ENCODE measurements around the gene EHD1. TPM values are rescaled to one million over a fixed set of nuclear protein-coding genes. Genes with fewer than 3 reads are reported as not detected.
A peak's percentile ranks its signal among the peaks of the same experiment; 100 is the strongest.

Gene EHD1
- total and polyA plus RNA-seq, 2 of the 4 experiments (the other 2 are of a cell fraction), result 107 to 209 TPM

GRCh38 chr11:64894812-64895452, 16.5 kb upstream of the EHD1 start:
- H3K27me3 ChIP-seq (ENCODE audit: control insufficient read depth, insufficient read depth, low read length), result no peaks in the 10 kb centered on the region
- H3K23ac ChIP-seq (ENCODE audit: low read depth, low read length), result no peak overlapping the region
- no peak overlapping the region for H3K27ac ChIP-seq (ENCODE audit: insufficient read depth, low read length)
- H3K4ac ChIP-seq (ENCODE audit: low read depth, low read length), result no peak overlapping the region
- in situ Hi-C loops (cut with MboI; ENCODE audit: low sequenced_read_pairs) (loop anchor here (5.0 kb wide), 1 partner anchor 48 kb away; no protein-coding TSS in a partner anchor), dilution Hi-C loops (cut with HindIII; ENCODE audit: low sequenced_read_pairs, unreplicated experiment) (no loop called here), intact Hi-C loops (cut with micrococcal nuclease) (loop anchor here (1.0 kb wide), 1 partner anchor 48 kb away; no protein-coding TSS in a partner anchor)
- H3K9me1 ChIP-seq (ENCODE audit: insufficient read depth, low read length), result no peaks in the 10 kb centered on the region
- peaks cover 4% of the 10 kb centered on the region; the same call in 1 of the 2 replicates for H4K20me1 ChIP-seq (ENCODE audit: insufficient read depth, low read length)
- no peak overlapping the region for H3K4me2 ChIP-seq (ENCODE audit: low read depth, low read length)
- no peak overlapping the region for H4K5ac ChIP-seq (ENCODE audit: low read depth, low read length)
- H4K8ac ChIP-seq (ENCODE audit: low read depth in 2 of 2, low read length in 2 of 2), result no peak overlapping the region
- H2BK20ac ChIP-seq (ENCODE audit: low read depth, low read length), result no peak overlapping the region
- no peak overlapping the region for H4K91ac ChIP-seq (ENCODE audit: insufficient read depth, low read depth, low read length)
- H3K14ac ChIP-seq (replicated peaks; ENCODE audit: low read depth, low read length), result no peak overlapping the region
- no peak overlapping the region for H3K4me3 ChIP-seq (ENCODE audit: insufficient read depth, low read depth, low read length)
- no peak overlapping the region for H2AK5ac ChIP-seq (ENCODE audit: low read depth, low read length)
- TF ChIP-seq, protein P1, sequence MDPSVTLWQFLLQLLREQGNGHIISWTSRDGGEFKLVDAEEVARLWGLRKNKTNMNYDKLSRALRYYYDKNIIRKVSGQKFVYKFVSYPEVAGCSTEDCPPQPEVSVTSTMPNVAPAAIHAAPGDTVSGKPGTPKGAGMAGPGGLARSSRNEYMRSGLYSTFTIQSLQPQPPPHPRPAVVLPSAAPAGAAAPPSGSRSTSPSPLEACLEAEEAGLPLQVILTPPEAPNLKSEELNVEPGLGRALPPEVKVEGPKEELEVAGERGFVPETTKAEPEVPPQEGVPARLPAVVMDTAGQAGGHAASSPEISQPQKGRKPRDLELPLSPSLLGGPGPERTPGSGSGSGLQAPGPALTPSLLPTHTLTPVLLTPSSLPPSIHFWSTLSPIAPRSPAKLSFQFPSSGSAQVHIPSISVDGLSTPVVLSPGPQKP (IDR thresholded peaks at IDR 0.05; ENCODE audit: borderline replicate concordance, low read depth, low read length), result no peak
- TF ChIP-seq MAFK (IDR thresholded peaks at IDR 0.05; ENCODE audit: low read depth, low read length), result no peak
- TF ChIP-seq POLR2A (IDR thresholded peaks at IDR 0.05; ENCODE audit: low read depth, low read length), result no peak
- no peak for TF ChIP-seq CHD1 (IDR thresholded peaks at IDR 0.05; ENCODE audit: low read depth, low read length)
- H3K36me3 ChIP-seq (ENCODE audit: control insufficient read depth, insufficient read depth, low read length), result peaks cover 27% of the 10 kb centered on the region; the same call in 1 of the 2 replicates
- ChIA-PET CTCF (interaction anchor here (1.1 to 2.2 kb wide), 2 partner anchors 31 to 47 kb away, joined by 3 to 14 read pairs; no protein-coding TSS in a partner anchor), POLR2A (ENCODE audit: unreplicated experiment) (no interaction called here)
- no peak overlapping the region for H2BK5ac ChIP-seq (ENCODE audit: low read depth, low read length, poor library complexity, severe bottlenecking)
- DNase-seq (no peak), ATAC-seq (ENCODE audit: low read depth) (no peak)
- H3K18ac ChIP-seq (ENCODE audit: low read depth, low read length), result no peak overlapping the region
- H2BK120ac ChIP-seq (ENCODE audit: low read depth, low read length), result no peak overlapping the region
- peak overlapping the region; percentile 70 for H2AK9ac ChIP-seq (replicated peaks; ENCODE audit: low read depth, low read length, poor library complexity)
- no peak overlapping the region for H3K56ac ChIP-seq (ENCODE audit: extremely low read depth, insufficient read depth, low read length)
- no peak overlapping the region for H3K9ac ChIP-seq (ENCODE audit: low read depth, low read length)
- no TSS peak for BruUV-seq (replicated peaks)
- peak overlapping the region; percentile 51 for H2AFZ ChIP-seq (replicated peaks; ENCODE audit: low read length, poor library complexity)
- no peaks in the 10 kb centered on the region for H3K4me1 ChIP-seq (ENCODE audit: control insufficient read depth, insufficient read depth, low read length)
- H2BK15ac ChIP-seq (ENCODE audit: low read depth, low read length), result no peak overlapping the region
- WGBS, 2 experiments (ENCODE audit: extremely low coverage in 2 of 2, insufficient read length in 1 of 2), result 83% methylated on average over 21 of the region's 39 CpGs; no CpG with 5 or more reads in 1 of the 2 experiments
- no peaks in the 10 kb centered on the region for H3K9me3 ChIP-seq (ENCODE audit: control insufficient read depth, insufficient read depth, low read length)
- no peaks in the 10 kb centered on the region for H3K79me1 ChIP-seq (ENCODE audit: low read depth in 1 of 2, low read length in 2 of 2)

Data from IMR-90 (cell line).